ENCODE results near the gene GYG2.
"Not testable (repeated sequence)": the region's sequence is repeated elsewhere in the genome, so short reads cannot be mapped to it uniquely, and the experiment has no call there.

The GYG2 gene

GRCh38 chrX:2871831-2872230, 43.1 kb downstream of the GYG2 start:
- DNase-seq (ENCODE audit: low spot score) = no peak

GRCh38 chrX:2872671-2873277, 44.0 kb downstream of the GYG2 start:
- no peak for DNase-seq (ENCODE audit: low spot score)

GRCh38 chrX:2874222-2875135, 45.7 kb downstream of the GYG2 start:
- no peak for DNase-seq (ENCODE audit: low spot score)

- no peak for DNase-seq (ENCODE audit: low spot score)
These were observed 46.4 kb downstream of the GYG2 start for GRCh38 chrX:2875136-2875481.

GRCh38 chrX:2875798-2876399, 47.2 kb downstream of the GYG2 start:
- DNase-seq (ENCODE audit: low spot score) = no peak

- DNase-seq (ENCODE audit: low spot score) = no peak
These were observed 49.8 kb downstream of the GYG2 start for GRCh38 chrX:2878563-2878962.

- no peak for DNase-seq (ENCODE audit: low spot score)
These were observed 50.9 kb downstream of the GYG2 start for GRCh38 chrX:2879670-2880069.

GRCh38 chrX:2883770-2884169, 55.0 kb downstream of the GYG2 start:
- no peak for DNase-seq (ENCODE audit: low spot score)

GRCh38 chrX:2888309-2888708, 59.6 kb downstream of the GYG2 start:
- no peak for DNase-seq (ENCODE audit: low spot score)

GRCh38 chrX:2889045-2889605, 60.4 kb downstream of the GYG2 start:
- DNase-seq (ENCODE audit: low spot score) = no peak

GRCh38 chrX:2889706-2890490, 61.2 kb downstream of the GYG2 start:
- not testable (repeated sequence) for DNase-seq (ENCODE audit: low spot score)

- not testable (repeated sequence) for DNase-seq (ENCODE audit: low spot score)
These were observed 62.1 kb downstream of the GYG2 start for GRCh38 chrX:2890536-2891460.

- DNase-seq (ENCODE audit: low spot score) = no peak
These were observed 64.1 kb downstream of the GYG2 start for GRCh38 chrX:2892816-2893215.

GRCh38 chrX:2894885-2895292, 66.2 kb downstream of the GYG2 start:
- DNase-seq (ENCODE audit: low spot score) = no peak

GRCh38 chrX:2897311-2897689, 68.6 kb downstream of the GYG2 start:
- DNase-seq (ENCODE audit: low spot score) = no peak

- DNase-seq (ENCODE audit: low spot score) = not testable (repeated sequence)
These were observed 69.2 kb downstream of the GYG2 start for GRCh38 chrX:2897690-2898623.

GRCh38 chrX:2898846-2899512, 70.2 kb downstream of the GYG2 start:
- no peak for DNase-seq (ENCODE audit: low spot score)

- no peak for DNase-seq (ENCODE audit: low spot score)
These were observed 72.8 kb downstream of the GYG2 start for GRCh38 chrX:2901367-2902036.

GRCh38 chrX:2902841-2903240, 74.1 kb downstream of the GYG2 start:
- no peak for DNase-seq (ENCODE audit: low spot score)
